Mononuclear cell (primary cell): ENCODE measurements around the gene CCSAP. TPM values are rescaled to one million over a fixed set of nuclear protein-coding genes. Genes with fewer than 3 reads are reported as not detected.
"Not testable (repeated sequence)": the region's sequence is repeated elsewhere in the genome, so short reads cannot be mapped to it uniquely, and the experiment has no call there.

Source experiments
- H3K27me3 ChIP-seq: 2 replicates; pipeline ENCODE4 v1.6.0; 2011; ENCODE audit warnings: low read length, control low read depth; ENCODE audit not compliant: insufficient read depth
- H3K4me1 ChIP-seq: 2 replicates; pipeline ENCODE4 v1.5.1; 2011; ENCODE audit warnings: mild to moderate bottlenecking, low read length, control low read depth; ENCODE audit not compliant: insufficient read depth
- H3K4me3 ChIP-seq: 2 replicates; pipeline ENCODE4 v1.5.1; 2011; ENCODE audit warnings: mild to moderate bottlenecking, low read length, moderate library complexity
- H3K9me3 ChIP-seq: 2 replicates; pipeline ENCODE4 v1.5.1; 2011; ENCODE audit warnings: low read depth, mild to moderate bottlenecking, control low read depth, low read length
- total RNA-seq: library from RNA; depleted of rRNA; stranded (reverse); fragments of >200 nt; gene quantifications from one replicate; pipeline ENCODE4 v1.2.3, GENCODE V29; 2012

Gene CCSAP
- total RNA-seq, 1 donor, result 21.1 TPM

DNA sequence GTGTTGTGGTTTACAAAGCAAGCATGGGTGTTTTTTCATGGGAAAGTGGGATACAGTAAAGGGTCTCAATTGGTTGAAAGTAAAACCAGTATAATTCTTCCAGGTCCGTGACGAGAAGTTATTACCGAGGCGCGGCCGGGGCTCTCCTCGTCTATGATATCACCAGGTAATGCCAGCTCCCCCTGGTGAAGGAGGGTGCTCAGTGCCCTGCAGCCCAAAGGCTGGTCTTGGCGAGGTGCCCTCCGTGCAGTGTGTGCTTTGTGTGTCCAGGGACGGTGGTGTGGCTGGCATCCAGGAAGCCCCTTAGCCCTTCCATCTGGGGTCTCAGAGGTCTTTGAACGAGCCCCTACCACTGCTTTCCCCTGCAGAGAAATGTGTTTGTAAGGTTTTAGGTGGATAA lies 47.1 kb downstream of the CCSAP start:
- Histone ChIP-seq H3K4me3 (no peak overlapping the region), H3K27me3 (no peaks in the 10 kb centered on the region), H3K4me1 (no peaks in the 10 kb centered on the region)

DNA sequence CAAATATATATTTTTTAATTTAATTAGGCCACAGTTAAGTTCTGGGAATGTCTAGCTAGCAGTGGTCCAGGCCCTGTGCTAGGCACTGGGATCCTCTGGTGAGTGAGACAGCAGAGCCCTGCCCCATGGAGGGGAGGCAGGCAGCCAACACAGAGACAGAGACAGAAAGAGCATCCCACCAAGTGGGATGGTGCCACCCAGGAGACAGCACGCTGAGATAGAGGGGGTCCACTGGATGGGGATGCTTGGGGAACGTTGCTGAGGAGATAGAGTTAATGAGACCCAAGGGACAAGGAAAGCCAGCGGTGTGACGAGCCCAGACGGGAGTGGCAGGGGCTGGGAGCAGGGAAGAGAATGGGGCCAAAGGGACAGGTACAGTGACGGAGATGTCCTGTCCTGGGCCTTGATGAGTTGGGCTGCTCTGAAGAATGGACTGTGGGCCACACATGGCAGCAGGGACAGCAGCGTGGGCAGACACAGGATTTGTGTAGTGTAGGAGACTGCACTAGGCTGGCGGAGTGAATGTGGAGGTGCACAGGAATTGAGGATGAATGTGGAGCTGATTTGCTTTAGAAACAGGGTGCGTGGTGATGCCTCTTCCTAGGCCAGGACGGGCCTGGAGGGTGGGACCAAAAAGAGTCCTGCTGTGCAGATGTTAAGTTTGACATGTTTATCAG lies 49.2 kb downstream of the CCSAP start:
- Histone ChIP-seq H3K9me3 (no peaks in the 10 kb centered on the region), H3K27me3 (no peaks in the 10 kb centered on the region), H3K4me1 (no peaks in the 10 kb centered on the region), H3K4me3 (no peak overlapping the region)

More for the DNA sequence above, 47.1 kb downstream of the CCSAP start:
- H3K9me3 ChIP-seq, result no peaks in the 10 kb centered on the region

DNA sequence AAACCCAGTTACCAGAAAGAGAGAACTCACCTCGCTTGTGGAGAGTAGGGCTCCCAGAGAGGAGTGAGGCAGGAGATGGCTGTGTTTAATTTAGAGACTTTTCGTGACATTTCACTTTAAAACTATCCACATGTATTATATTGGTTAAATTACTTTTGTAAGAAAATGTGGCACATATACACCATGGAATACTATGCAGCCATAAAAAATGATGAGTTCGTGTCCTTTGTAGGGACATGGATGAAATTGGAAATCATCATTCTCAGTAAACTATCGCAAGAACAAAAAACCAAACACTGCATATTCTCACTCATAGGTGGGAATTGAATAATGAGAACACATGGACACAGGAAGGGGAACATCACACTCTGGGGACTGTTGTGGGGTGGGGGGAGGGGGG lies 51.2 kb downstream of the CCSAP start:
- not testable (repeated sequence) for H3K4me1 ChIP-seq, H3K27me3 ChIP-seq, H3K9me3 ChIP-seq, H3K4me3 ChIP-seq

DNA sequence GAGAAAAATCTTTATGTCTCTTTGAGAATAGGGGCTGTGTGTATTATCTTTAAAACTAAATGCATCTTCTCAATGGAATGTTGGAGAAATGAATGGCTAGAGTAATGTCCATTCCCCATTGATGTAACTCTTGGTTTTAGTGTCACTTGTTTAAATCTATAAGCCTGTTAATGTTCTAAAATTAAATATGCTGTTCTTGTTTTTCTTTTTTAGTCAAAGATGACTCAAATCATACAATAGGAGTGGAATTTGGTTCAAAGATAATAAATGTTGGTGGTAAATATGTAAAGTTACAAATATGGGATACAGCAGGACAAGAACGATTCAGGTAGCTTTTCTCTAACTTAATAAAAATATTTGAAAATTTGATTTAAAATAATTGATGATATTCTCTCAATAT lies 54.3 kb downstream of the CCSAP start:
- no peaks in the 10 kb centered on the region for H3K9me3 ChIP-seq

DNA sequence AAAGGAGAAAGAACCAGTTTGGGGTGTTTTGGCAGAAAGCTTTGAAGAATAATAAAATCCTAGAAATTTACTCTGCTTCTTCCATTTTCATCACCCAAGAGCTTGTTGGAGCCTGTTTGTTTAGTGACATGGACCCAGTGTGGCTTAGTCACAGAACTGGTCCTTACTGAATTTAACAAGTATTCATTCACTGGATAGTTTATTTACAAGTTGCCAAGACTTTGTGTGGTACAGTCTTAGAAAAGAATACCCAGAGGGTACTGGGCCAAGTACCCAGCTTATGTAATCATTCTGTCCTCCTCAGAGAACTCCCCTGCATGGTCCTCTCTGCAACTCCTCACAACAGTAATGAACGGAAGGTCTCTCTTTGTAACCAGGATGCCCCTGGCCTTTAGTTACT lies 55.6 kb downstream of the CCSAP start:
- Histone ChIP-seq H3K9me3 (no peaks in the 10 kb centered on the region), H3K27me3 (no peaks in the 10 kb centered on the region), H3K4me1 (no peaks in the 10 kb centered on the region), H3K4me3 (no peak overlapping the region)

More for the DNA sequence above, 54.3 kb downstream of the CCSAP start:
- no peak overlapping the region for H3K4me3 ChIP-seq
- no peaks in the 10 kb centered on the region for H3K4me1 ChIP-seq
- no peaks in the 10 kb centered on the region for H3K27me3 ChIP-seq

DNA sequence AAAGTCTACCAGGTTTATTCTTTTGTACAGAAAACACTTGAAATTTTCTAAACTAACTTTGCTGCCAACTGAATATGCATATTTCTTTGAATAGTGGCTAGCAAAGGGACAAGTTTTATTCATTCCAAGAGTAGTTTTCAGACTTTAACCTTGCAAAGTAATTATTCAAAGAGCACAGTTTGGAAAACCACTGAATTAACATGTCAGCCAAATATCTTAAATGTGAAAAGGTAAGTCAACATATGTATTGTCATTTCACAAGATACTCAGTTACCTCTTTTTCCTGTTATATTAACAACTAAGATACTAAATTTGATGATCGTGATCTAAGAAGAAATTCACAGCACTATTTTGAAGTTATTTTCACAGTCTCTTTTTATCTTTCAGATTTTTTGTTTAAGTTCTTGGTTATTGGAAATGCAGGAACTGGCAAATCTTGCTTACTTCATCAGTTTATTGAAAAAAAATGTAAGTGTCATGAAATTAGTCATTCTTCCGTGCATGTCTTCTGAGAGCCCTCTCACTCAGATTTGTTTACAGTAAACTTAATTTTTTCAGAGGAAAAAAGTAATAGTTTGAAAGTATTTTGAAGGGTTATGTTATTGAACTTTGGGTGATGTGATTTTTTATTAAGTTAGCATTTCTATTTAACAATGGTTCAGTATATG lies 56.6 kb downstream of the CCSAP start:
- Histone ChIP-seq H3K4me3 (no peak overlapping the region), H3K4me1 (no peaks in the 10 kb centered on the region), H3K27me3 (no peaks in the 10 kb centered on the region), H3K9me3 (no peaks in the 10 kb centered on the region)

DNA sequence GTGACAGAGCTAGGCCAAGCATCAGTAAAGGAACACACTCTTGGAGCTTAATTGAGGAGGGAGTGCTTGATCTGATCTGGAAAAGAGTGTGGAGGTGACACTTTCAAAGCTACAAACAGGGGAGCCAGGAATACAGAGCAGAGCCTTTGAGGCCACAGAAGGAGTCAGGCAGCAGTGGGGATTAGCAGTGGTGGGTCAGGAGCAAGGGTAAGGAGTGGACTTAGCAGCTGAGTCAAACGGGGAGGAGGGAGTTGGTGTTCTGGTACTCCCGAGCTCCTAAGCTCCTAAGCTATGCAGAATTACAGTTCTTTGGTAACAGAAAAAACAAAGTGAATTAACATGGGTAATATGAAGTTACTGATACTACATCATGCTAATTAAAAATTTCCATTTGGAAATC lies 57.4 kb downstream of the CCSAP start:
- Histone ChIP-seq H3K27me3 (no peaks in the 10 kb centered on the region), H3K9me3 (no peaks in the 10 kb centered on the region), H3K4me3 (no peak overlapping the region), H3K4me1 (peaks cover 2% of the 10 kb centered on the region)

DNA sequence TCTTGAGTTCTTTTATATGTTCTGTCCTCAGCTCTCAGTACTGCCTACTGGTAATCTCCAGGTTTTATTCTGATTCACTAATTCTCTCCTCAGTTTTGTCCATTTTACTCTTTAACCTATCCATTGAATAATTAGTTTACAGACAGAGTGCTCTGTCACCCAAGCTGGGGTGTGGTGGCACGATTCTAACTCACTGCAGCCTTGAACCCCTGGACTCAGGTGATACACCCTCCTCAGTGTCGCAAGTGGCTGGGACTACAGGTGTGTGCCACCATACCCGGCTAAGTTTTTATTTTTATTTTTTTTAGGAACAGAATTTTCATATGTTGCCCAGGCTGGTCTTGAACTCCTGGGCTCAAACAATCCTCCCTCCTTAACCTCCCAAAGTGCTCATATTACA lies 58.0 kb downstream of the CCSAP start:
- Histone ChIP-seq H3K27me3 (no peaks in the 10 kb centered on the region), H3K4me1 (peaks cover 7% of the 10 kb centered on the region), H3K4me3 (no peak overlapping the region), H3K9me3 (no peaks in the 10 kb centered on the region)

DNA sequence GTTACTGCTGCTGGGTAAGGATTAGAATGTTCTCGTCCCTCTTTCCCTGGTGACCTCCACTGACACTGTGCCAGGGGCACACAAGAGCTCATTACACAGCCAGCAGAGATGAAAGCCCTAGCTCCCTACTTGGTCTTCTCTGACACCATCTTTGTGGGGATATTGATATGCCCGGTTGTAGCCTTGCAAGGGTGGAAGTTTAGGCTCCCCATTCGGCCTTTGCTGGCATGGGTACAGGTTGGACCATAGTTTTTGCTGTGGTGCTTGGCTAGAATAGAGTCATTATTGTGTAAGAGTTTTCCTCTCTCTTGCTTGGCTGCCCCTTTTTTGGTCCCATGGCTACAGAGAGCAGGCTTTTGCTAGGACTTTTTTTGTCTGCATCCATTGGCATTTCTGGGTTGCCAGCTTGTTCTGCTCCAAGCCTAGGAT lies 59.6 kb downstream of the CCSAP start:
- Histone ChIP-seq H3K9me3 (no peaks in the 10 kb centered on the region), H3K27me3 (no peaks in the 10 kb centered on the region), H3K4me1 (peaks cover 12% of the 10 kb centered on the region), H3K4me3 (no peak overlapping the region)

DNA sequence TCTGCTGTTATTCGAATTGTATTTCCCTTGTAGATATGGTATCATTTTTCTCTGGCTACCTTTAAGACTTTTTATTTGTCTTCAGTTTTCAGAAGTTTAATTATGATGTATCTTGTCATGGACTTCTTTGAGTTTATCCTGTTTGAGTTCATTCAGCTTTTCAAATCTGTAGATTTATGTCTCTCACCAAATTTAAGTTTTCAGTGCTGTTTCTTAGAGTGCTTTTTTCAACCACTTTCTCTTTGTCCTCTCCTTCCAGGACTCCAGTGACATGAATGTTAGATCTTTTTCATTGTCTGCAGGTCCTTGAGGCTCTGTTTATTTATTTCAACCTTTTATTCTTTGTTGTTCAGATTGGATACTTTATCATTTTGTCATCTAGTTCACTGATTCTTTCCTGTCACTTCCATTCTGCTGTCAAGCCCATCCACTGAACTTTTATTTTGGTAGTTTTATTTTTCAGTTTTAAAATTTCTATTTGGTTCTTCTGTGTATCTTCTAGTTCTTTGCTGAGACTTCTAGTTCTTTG lies 60.5 kb downstream of the CCSAP start:
- Histone ChIP-seq H3K4me3 (no peak overlapping the region), H3K27me3 (no peaks in the 10 kb centered on the region), H3K9me3 (no peaks in the 10 kb centered on the region), H3K4me1 (peaks cover 17% of the 10 kb centered on the region)

DNA sequence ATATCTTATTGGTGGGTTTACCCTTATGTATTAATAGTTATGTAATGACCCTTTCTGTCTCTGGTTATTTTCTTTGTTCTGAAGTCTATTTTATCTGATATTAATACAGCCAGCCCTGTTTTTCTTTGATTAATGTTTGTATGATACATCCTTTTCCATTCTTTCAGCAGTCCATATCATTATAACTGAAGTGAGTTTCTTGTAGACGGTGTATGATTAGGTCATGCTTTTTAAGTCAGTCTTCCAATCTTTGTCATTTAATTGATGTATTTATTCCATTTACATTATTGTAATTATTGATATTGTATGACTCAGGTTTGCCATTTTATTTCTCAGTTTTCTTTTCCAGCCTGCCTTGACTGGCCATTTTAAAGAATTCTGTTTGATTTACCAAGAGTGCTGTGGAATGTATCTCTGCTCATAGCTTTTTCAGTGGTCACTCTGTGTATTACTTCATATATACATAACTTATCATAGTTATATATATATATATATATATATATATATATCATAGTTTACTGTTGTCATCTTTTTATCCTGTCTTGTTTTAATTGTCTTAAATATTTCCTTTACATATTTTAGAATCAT lies 61.4 kb downstream of the CCSAP start:
- H3K9me3 ChIP-seq, result no peaks in the 10 kb centered on the region
- H3K4me1 ChIP-seq, result peaks cover 18% of the 10 kb centered on the region
- no peaks in the 10 kb centered on the region for H3K27me3 ChIP-seq
- H3K4me3 ChIP-seq, result no peak overlapping the region

DNA sequence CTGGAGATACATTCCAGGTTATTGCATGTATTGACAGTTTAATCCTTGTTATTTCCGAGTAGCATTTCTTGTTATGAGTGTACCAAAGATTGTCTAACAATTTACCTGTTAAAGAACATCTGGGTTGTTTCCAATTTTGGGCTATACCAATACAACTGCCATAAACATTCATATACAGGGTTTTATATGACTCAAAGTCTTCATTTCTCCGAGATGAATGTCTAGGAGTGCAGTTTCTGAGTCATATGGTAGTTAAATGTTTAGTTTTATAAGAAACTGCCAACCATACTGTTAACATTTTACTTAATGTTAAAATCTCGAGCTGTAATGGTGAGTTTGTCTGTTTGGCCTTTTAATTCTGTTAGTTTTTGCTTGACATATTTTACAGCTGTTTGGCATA lies 61.9 kb downstream of the CCSAP start:
- H3K27me3 ChIP-seq, result no peaks in the 10 kb centered on the region
- H3K4me1 ChIP-seq, result peaks cover 18% of the 10 kb centered on the region
- no peaks in the 10 kb centered on the region for H3K9me3 ChIP-seq
- no peak overlapping the region for H3K4me3 ChIP-seq

DNA sequence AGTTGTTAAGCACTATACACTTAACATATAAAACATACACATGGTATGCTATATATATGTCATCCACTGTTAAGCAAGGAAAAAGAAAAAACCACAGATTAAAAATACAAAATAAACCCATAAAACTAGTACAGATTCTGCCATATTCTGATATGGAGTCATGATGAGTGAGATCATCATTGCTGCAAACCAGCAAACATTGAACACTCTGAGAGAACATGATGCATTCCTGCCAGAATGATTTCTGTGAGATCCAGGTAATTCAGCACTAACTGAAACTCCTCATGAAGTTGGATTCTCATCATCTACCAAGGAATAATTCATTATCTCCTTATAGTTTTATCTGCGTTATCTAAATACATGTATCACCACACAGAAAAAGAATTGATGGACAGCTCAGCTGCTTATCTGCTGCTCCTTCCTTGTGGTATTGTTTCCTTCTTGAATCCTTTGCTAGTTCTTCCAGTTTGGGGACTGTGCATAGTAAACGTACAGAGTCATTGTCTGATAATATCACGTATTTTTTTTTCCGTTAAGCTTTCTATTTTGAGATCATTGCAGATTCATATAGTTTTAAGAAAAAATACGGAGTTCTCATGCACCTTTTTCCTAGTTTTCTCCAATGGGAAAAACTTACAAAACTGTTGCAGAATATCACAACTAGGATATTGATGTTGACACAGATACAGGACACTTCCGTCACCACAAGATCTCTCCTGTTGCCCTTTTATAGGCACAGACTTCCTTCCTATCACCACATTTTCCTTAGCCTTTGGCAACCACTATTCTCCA lies 62.6 kb downstream of the CCSAP start:
- H3K27me3 ChIP-seq, result no peaks in the 10 kb centered on the region
- H3K4me1 ChIP-seq, result peaks cover 21% of the 10 kb centered on the region
- no peak overlapping the region for H3K4me3 ChIP-seq
- H3K9me3 ChIP-seq, result no peaks in the 10 kb centered on the region

DNA sequence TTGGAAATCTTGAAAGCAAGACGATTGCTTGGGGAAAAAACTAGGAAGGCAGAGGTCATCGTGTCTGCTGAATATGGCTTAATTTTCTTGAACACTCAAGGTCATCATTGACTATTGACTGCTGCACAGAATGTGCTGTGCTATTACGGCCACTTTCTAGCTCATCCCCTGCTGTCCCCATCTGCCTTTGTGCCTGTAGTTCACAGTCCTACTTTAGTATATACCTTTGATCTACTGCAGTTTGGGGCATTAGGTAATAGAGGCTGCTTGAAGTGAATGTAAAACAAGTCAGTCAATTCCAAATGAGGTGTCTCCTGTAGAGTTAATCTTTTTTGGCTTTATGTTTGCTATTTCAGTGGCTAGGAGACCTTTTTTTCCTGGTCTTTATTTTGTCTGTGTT lies 63.6 kb downstream of the CCSAP start:
- Histone ChIP-seq H3K4me3 (no peak overlapping the region), H3K4me1 (peaks cover 27% of the 10 kb centered on the region), H3K27me3 (no peaks in the 10 kb centered on the region), H3K9me3 (no peaks in the 10 kb centered on the region)
